Esophagus muscularis mucosa (tissue), 4 donors: ENCODE data around the gene AGBL1. TPM values are rescaled to one million over a fixed set of nuclear protein-coding genes. Genes with fewer than 3 reads are reported as not detected.
"Not testable (repeated sequence)": the region's sequence is repeated elsewhere in the genome, so short reads cannot be mapped to it uniquely, and the experiment has no call there.

Source experiments
- DNase-seq: peaks from one replicate; pipeline ENCODE4 v3.0.0-alpha.2; 2017; ENCODE audit errors: extremely low spot score
- H3K27ac ChIP-seq, 4 donors: fragments of 200-600 bp; sonication (generic); replicated peaks in 1 of 4; 1 replicate in 3 of 4; 2 replicates in 1 of 4; pipeline ENCODE4 v1.5.1; 2016 to 2019; ENCODE audit warnings: mild to moderate bottlenecking in 1 of 4
- H3K27me3 ChIP-seq, 4 donors: fragments of 200-600 bp; sonication (generic); one replicate each; pipeline versions ENCODE4 v1.5.1 to v1.6.0; 2016 to 2019
- H3K36me3 ChIP-seq, 4 donors: fragments of 200-600 bp; sonication (generic); one replicate each; pipeline ENCODE4 v1.5.1; 2016 to 2019
- H3K4me1 ChIP-seq, 4 donors: fragments of 200-600 bp; sonication (generic); one replicate each; pipeline ENCODE4 v1.5.1; 2016 to 2019
- H3K4me3 ChIP-seq, 4 donors: fragments of 200-600 bp; sonication (generic); 1 replicate in 2 of 4; 2 replicates in 2 of 4; pipeline ENCODE4 v1.5.1; 2016 to 2019; ENCODE audit warnings: mild to moderate bottlenecking in 4 of 4, moderate library complexity in 1 of 4
- H3K9me3 ChIP-seq, 4 donors: fragments of 200-600 bp; sonication (generic); 1 replicate in 3 of 4; 2 replicates in 1 of 4; pipeline ENCODE4 v1.5.1; 2016 to 2019
- EP300 ChIP-seq: sonication (generic); formaldehyde crosslinking; IDR thresholded peaks from one replicate; pipeline ENCODE4 v1.6.1; 2017; ENCODE audit warnings: antibody characterized with exemption
- POLR2A ChIP-seq: fragments of 450-650 bp; IDR thresholded peaks from one replicate; pipeline ENCODE4 v1.6.1; 2017; ENCODE audit warnings: antibody characterized with exemption, moderate library complexity, mild to moderate bottlenecking, low read depth
- POLR2AphosphoS5 ChIP-seq, 2 donors: sonication (generic); formaldehyde crosslinking; IDR thresholded peaks; one replicate each; pipeline ENCODE4 v1.6.1; 2017; ENCODE audit warnings: antibody characterized with exemption in 2 of 2
- WGBS: methylation state at CpG from one replicate; pipeline ENCODE4 v1.1.5; 2018; 5-methylcytosine and 5-hydroxymethylcytosine counted together
- intact Hi-C: fragments of 100-400 bp; cut with DNase I; formaldehyde crosslinking; loops from one replicate; pipeline ENCODE4 v1.15.1; 2023
- total RNA-seq, 4 donors: library from RNA; depleted of rRNA; stranded (reverse); fragments of >200 nt; gene quantifications; one replicate each; pipeline versions ENCODE4 v1.1.0 to v1.2.1, GENCODE V29; 2016
- TF ChIP-seq, protein P1 (sequence below), 3 experiments: fragments of 200-600 bp in 2 of 3; fragments of 450-650 bp in 1 of 3; sonication (generic) in 2 of 3; IDR thresholded peaks; one replicate each; pipeline ENCODE4 v1.5.1; 2017 to 2019; ENCODE audit warnings: antibody characterized with exemption in 3 of 3, mild to moderate bottlenecking in 2 of 3, moderate library complexity in 1 of 3

AGBL1 gene
- total RNA-seq, 4 donors from 2014 or later: 0.06 TPM; not detected in 3

DNA sequence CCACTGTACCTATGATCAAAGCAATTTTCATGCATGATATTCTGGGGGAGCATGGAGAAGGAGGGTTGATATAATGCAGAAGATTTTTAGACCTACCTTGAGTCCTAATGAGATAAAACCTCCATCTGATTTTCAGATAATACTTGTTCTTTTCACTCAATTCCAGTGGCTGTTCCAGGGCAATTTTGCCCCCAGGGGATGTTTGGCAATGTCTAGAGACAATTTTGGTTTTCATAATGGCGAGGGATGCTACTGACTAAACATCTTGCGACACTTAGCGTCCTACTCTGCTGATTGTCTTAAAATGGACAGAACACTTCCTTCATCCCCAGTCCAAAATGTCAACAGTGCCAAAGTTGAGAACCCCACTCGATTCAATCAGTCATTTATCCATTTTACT is 26.6 kb downstream of the AGBL1 start:
- no peak for TF ChIP-seq EP300
- TF ChIP-seq, protein P1, sequence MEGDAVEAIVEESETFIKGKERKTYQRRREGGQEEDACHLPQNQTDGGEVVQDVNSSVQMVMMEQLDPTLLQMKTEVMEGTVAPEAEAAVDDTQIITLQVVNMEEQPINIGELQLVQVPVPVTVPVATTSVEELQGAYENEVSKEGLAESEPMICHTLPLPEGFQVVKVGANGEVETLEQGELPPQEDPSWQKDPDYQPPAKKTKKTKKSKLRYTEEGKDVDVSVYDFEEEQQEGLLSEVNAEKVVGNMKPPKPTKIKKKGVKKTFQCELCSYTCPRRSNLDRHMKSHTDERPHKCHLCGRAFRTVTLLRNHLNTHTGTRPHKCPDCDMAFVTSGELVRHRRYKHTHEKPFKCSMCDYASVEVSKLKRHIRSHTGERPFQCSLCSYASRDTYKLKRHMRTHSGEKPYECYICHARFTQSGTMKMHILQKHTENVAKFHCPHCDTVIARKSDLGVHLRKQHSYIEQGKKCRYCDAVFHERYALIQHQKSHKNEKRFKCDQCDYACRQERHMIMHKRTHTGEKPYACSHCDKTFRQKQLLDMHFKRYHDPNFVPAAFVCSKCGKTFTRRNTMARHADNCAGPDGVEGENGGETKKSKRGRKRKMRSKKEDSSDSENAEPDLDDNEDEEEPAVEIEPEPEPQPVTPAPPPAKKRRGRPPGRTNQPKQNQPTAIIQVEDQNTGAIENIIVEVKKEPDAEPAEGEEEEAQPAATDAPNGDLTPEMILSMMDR (IDR thresholded peaks at IDR 0.05): no peak
- no peak for TF ChIP-seq POLR2AphosphoS5 (IDR thresholded peaks at IDR 0.05)
- no peak for TF ChIP-seq POLR2A
- H3K27me3 ChIP-seq: peaks cover 0 to 6% (median 0%) of the 10 kb centered on the region in 4 donors
- intact Hi-C loops: no loop called here
- no peaks in the 10 kb centered on the region for H3K4me1 ChIP-seq
- no peak overlapping the region for H3K27ac ChIP-seq
- 83% methylated on average over 4 of the region's 4 CpGs for WGBS
- H3K36me3 ChIP-seq: no peaks in the 10 kb centered on the region
- peaks cover 0 to 19% (median 11%) of the 10 kb centered on the region in 4 donors for H3K9me3 ChIP-seq
- no peak for DNase-seq
- H3K4me3 ChIP-seq: no peak overlapping the region

DNA sequence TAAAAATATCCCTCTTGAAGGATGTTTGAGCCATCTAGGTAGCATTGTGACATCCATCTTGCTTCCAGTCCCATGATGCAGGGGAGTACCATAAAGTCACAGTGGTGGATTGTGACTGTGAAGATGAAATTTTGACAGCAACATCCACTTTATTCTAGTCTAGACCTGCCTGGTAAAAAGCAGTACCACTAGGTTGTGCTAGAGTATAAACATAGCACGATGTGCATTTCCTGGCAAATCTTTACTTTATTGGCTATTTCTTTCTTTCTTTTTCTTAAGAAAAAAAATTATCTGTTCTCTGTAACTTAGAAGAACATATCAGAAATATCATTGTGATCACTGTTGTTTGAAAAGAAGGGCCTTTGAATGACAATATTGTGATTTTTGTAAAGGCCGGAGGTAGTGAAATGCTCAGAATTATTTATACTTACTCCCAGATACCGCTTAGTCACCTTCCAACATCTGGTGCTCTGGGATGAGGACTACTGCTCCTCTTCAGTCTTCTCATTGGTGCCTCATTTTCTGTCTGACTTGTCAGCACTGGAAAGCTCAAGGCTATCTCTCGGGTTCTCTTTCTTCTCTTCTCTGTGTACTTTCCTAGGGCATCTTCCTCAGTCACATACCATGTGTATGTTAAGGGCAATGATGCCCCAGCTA is 35.6 kb downstream of the AGBL1 start:
- Histone ChIP-seq H3K27ac (no peak overlapping the region), H3K9me3 (no peaks in the 10 kb centered on the region), H3K4me1 (no peaks in the 10 kb centered on the region), H3K36me3 (no peaks in the 10 kb centered on the region), H3K4me3 (no peak overlapping the region), H3K27me3 (no peaks in the 10 kb centered on the region)
- WGBS: 59% methylated on average over 4 of the region's 4 CpGs
- intact Hi-C loops: no loop called here
- no peak for TF ChIP-seq EP300
- TF ChIP-seq, protein P1 (IDR thresholded peaks at IDR 0.05): peak in 2 of 3 experiments; percentile 17
- no peak for TF ChIP-seq POLR2AphosphoS5 (IDR thresholded peaks at IDR 0.05)
- TF ChIP-seq POLR2A: no peak
- DNase-seq: no peak

- intact Hi-C loops: no loop called here
- no peaks in the 10 kb centered on the region for H3K36me3 ChIP-seq
- 62% methylated on average over 7 of the region's 7 CpGs for WGBS
These were observed 42.0 kb downstream of the AGBL1 start for GRCh38 chr15:86121568-86122225.

DNA sequence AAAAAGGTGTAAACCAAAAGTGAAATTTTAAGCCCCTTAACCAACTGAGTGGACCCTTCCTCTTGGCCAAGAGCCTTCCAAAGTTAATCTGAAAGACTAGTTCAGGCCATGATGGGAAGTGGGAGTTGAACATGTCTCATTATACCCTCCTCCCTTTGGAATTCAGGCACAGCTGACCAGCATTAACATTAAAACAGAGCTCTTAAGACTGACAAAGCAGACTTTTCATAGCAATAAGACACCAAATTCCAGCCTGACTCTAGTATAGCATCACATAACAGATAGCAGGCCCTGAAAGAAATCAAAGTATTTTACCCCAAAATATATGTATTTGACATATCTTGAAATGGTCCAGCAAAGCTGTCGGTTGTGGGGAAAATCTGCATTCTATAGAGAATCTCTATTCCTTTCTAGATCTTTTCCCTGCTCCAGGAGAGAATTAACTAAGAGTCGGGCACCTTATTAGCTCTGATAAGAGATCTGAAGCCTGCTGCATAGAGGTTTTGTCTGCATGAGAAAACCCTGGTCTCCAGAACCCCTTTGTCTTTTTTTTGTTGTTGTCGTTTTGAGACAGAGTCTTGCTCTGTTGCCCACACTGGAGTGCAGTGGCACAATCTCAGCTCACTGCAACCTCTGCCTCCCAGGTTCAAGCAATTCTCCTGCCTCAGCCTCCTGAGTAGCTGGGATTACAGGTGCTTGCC is 43.2 kb downstream of the AGBL1 start:
- H3K36me3 ChIP-seq, H3K27ac ChIP-seq, H3K4me1 ChIP-seq, DNase-seq, H3K27me3 ChIP-seq, H3K4me3 ChIP-seq, intact Hi-C loops, H3K9me3 ChIP-seq: not testable (repeated sequence)
- WGBS: 80% methylated on average over 3 of the region's 3 CpGs

More at GRCh38 chr15:86121568-86122225, 42.0 kb downstream of the AGBL1 start:
- Histone ChIP-seq H3K4me1 (no peaks in the 10 kb centered on the region), H3K27me3 (no peaks in the 10 kb centered on the region), H3K27ac (no peak overlapping the region), H3K4me3 (no peak overlapping the region), H3K9me3 (no peaks in the 10 kb centered on the region)
- TF ChIP-seq POLR2AphosphoS5 (IDR thresholded peaks at IDR 0.05): no peak
- no peak for TF ChIP-seq POLR2A
- TF ChIP-seq, protein P1 (IDR thresholded peaks at IDR 0.05): no peak
- TF ChIP-seq EP300: no peak
- DNase-seq: no peak

DNA sequence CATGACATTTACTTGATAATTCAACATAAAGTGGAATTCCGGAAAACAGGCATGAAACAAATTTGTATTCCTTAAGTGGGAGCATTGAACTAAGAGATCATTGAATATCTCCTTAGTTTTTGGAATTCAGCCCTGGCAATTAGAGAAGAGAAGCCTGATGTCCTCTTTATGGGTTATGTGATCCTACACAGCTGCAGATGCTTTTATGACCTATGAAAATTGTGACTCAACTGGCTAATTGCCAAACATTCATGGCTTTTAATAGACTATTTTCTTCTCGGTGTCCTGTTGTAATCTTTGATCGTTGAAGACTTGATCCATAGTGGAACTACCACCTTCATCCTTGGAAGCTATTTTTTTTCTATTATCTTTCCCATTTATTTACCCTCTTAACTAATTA is 46.1 kb downstream of the AGBL1 start:
- DNase-seq: no peak
- TF ChIP-seq EP300 (no peak), POLR2AphosphoS5 (IDR thresholded peaks at IDR 0.05) (no peak), POLR2A (no peak)
- TF ChIP-seq, protein P1 (IDR thresholded peaks at IDR 0.05): no peak
- 69% methylated on average over 3 of the region's 3 CpGs for WGBS

More for the DNA sequence above, 46.1 kb downstream of the AGBL1 start:
- Histone ChIP-seq H3K27me3 (no peaks in the 10 kb centered on the region), H3K36me3 (no peaks in the 10 kb centered on the region), H3K4me1 (no peaks in the 10 kb centered on the region), H3K27ac (no peak overlapping the region), H3K9me3 (no peaks in the 10 kb centered on the region), H3K4me3 (no peak overlapping the region)
- intact Hi-C loops: no loop called here
